UCSD-AML1 (cell line): Measurements from ENCODE around the gene YKT6.
"Not testable (repeated sequence)": the region's sequence is repeated elsewhere in the genome, so short reads cannot be mapped to it uniquely, and the experiment has no call there.

Source experiments
- DNase-seq: peaks from one replicate; lab custom pipeline; 2025; ENCODE audit not compliant: unreplicated experiment; lab: John Stamatoyannopoulos, UW

Gene YKT6

DNA sequence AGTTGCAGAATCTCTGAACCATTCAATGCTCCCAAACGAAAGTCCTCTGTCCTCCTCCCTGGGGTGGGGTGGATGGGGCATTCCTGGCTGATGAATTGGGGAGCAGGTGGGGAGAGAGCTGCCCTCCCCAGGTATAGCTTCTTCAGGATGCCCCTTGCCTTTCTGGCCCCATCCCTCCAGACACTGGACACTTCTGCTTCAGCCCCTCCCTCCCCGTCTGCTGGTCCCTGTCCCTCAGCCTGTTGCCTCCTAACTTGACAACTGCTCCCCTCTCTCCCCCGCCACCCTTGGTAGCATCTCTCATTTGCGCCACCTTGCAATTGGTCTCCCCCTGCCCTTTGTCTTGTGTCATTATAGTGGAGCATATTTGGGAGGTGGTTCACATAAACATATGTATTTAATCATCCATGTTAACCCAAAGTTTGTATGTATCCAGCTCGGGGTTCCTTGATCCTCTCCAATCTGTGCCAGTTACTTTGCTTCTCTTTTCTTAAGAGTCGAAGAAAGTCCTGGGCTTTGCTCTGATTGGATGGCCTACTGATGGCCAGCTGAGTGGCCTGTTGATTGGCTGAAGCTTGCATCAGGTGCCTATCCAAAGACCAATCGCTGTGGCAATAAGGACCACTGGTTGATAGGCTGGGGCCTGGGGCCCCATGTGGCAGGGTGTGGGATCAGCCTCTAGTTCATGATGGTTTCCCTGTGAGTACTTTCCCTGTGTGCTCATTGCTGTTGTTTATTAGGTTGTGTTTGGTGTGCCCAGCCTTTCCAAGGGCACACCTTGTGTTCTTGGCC lies 7.6 kb upstream of the YKT6 start:
- no peak for DNase-seq

DNA sequence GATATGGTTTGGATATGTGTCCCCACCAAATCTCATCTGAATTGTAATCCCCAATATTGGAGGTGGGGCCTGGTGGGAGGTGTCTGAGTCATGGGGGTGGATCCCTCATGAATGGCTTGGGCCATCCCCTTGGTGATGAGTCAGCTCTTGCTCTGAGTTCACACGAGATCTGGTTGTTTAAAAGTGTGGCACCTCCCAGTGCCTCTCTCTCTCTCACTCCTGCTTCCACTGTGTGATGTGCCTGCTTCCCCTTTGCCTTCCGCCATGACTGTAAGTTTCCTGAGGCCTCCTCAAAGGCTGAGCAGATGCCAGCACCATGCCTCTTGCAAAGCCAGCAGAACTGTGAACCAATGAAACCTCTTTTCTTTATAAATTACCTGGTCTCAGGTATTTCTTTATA lies 6.7 kb upstream of the YKT6 start:
- no peak for DNase-seq

DNA sequence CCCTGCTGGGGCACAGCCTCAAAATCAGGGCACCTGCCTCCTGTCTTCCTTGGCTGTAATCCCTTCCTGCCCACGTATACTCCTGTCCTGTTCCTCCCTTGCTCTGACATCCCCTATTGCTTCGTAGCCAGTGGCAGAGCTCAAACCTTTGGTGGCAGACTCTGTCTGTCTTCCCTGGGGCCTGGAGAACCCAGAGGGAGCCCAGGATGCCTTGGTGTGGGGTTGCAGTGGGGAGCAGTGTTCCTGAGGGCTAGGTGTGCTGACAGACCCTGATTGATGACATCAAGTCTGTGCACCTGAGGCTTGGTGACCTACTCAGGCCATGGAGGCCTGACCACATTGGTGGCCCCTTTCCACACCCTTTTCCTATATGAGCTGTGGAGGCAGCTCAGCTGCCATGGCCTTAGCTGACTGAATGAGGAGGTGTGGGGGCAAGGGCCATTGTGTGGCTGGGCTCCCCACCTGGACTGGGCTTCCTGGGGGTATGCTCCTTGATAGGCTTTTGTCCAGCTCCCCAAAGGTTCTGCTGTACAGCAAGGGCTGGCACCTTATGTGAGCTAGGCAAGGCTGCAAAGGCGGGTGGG lies 6.1 kb upstream of the YKT6 start:
- no peak for DNase-seq

DNA sequence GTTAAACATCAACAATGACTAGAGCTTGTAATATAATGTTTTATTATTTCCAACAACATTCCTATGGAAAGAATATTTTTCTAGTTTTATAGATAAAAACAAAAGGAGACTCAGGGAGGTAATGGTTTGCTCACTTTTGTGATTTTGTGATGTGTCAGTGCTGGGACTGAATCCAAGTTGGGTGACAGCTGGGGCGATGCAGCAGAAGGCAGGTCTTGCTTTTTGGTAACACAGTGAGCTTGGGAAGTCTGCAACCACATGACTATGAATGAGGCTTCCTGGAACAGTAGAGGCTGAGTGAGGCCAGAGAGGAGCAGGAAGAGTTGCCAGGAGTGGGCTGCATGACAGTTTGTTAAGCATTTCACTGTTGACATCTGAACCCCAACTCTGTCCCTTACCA lies 4.9 kb upstream of the YKT6 start:
- DNase-seq, result no peak

GRCh38 chr7:44196450-44196872 lies 4.3 kb upstream of the YKT6 start:
- peak; percentile 14 for DNase-seq

- no peak for DNase-seq
Observed at GRCh38 chr7:44197474-44197873, 3.3 kb upstream of the YKT6 start.

DNA sequence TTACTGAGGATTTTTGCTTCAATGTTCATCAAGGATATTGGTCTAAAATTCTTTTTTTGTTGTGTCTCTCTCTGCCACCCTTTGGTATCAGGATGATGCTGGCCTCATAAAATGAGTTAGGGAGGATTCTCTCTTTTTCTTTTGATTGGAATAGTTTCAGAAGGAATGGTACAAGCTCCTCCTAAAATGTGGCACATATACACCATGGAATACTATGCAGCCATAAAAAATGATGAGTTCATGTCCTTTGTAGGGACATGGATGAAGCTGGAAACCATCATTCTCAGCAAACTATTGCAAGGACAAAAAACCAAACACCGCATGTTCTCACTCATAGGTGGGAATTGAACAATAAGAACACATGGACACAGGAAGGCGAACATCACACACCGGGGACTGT lies 615 bp upstream of the YKT6 start:
- not testable (repeated sequence) for DNase-seq

- DNase-seq, result no peak
Observed at GRCh38 chr7:44201813-44202212, 1.0 kb downstream of the YKT6 start.

DNA sequence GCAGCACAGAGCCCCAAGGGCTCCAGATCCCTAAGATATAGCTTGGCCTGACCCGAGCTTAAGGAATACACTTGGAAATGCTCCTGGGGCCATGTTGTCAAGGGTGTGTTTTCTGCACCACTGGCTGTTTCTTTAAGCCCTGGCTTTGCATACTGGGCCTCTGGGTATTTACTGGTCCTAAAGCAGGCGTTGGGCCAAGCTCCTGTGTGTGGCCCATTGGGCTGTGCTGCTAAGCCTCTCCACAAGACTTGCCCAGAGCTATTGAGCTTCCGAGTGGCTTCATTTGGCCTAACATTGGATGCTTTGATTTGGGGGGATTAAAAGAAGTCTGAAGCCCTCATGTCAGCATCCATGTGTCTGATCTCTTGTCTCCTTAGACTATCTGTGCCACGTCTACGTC lies 5.2 kb downstream of the YKT6 start:
- no peak for DNase-seq

GRCh38 chr7:44208085-44208484 lies 7.3 kb downstream of the YKT6 start:
- DNase-seq, result no peak

- no peak for DNase-seq
Observed at GRCh38 chr7:44210107-44210506, 9.3 kb downstream of the YKT6 start.

DNA sequence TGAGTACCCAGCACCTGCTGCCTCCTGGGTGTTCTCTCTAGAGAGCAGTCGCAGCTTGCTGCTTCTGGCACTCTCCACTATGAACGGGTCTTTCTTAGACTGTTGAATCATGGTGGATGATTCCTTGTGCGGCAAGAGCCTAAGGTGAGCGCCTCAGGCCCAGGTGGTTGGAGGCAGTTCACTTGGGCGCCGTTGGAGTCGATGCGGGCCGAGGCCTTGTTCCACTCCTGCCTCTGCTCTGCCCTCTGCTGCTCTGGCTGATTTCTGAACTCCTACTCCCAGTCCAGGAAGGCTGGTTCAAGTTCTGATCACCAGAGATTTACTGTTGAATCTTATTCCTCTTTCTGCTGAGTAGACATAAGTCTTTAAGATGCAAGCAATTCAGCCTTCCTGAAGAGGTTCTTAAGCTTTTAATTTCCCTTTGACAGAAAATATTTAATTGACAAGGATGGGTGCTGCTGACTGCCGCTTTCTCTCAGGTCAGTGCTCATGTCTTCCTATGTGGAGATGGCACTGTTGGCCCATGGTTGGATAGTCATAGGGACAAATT lies 10.4 kb downstream of the YKT6 start:
- DNase-seq, result no peak

- no peak for DNase-seq
Observed at GRCh38 chr7:44212018-44212417, 11.2 kb downstream of the YKT6 start.

DNA sequence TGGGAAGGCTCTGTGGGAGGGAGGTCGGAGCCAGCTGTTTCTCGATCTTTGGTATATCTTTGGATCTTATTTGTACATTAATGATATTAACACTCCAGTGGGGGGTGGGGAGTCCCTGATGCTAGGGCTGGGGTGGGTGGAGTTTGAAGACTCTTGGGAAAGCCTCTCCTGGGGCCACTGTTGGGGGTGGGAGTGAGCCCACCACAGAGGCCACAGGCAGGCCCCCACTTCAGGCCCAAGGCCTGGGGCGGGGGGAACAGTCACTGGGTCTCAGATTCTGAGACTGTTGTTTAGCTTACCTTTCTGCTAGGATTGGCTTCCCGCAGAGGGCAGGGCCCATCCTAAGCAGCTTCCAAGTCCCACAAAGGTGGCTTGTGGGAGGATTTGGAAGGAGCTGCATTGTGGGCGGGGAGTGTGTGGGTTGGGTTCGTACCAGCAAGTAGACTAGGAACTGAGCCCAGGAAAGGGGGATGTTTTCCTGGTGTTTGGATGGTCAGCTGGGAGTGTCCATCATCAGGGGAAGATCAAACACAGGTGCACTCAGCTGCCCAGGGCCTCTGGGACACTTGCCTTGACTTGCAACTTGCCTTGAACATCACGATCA lies 11.9 kb downstream of the YKT6 start:
- DNase-seq, result no peak

- no peak for DNase-seq
Observed at GRCh38 chr7:44213206-44213876, 12.6 kb downstream of the YKT6 start.

GRCh38 chr7:44213877-44214388 lies 13.2 kb downstream of the YKT6 start:
- no peak for DNase-seq

GRCh38 chr7:44215531-44215930 lies 14.8 kb downstream of the YKT6 start:
- DNase-seq, result no peak

- DNase-seq, result no peak
Observed at GRCh38 chr7:44216019-44216418, 15.2 kb downstream of the YKT6 start.

DNA sequence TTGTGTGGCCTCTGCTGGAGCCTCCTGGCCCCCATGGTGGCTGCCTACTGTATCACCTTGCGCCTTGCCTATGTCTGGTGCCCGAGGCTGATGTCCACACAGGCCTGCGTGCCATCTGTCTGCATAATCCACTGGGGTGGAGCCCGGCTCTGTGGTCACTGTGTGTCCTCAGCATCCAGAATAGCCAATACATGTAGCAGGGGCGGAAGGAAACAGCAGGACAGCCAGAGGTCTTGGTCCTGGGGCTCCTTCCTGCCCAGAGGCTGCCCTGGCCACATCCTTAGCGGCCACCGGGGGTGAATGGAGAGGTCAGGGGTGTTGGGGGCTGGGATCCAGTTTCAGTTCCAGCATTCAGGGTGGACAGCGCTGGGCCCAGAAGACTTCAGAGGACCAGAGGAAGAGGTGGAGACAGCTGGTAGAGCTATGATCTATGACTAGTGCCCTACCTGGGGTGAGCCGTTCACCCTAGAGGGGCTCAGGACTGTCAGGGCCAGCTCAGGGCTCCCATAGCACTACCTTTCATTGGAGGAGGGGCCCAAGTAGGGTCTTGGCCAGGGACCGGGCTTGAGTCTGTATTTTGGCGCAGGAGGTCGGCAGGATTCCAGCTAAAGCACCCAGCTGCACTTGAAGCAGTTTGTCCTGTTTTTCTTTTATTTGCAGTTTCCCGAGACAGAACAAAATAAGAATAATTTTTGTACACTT lies 15.9 kb downstream of the YKT6 start:
- no peak for DNase-seq

- no peak for DNase-seq
Observed at GRCh38 chr7:44217223-44217714, 16.5 kb downstream of the YKT6 start.
